ENCODE measurements around the gene SAC3D1. TPM values are rescaled to one million over a fixed set of nuclear protein-coding genes. Genes with fewer than 3 reads are reported as not detected.

SAC3D1 gene
- total RNA-seq, 1 experiment from 2014 or later = 55.6 TPM

- BruUV-seq (replicated peaks) = no TSS peak
- H3K9me3 ChIP-seq (ENCODE audit: control insufficient read depth, insufficient read depth, low read depth, low read length) = no peaks in the 10 kb centered on the region
- DNase-seq (ENCODE audit: low read depth, low spot score) (peak; percentile 58), ATAC-seq (peak; percentile 85)
- ChIA-PET POLR2A (no interaction called here), CTCF (no interaction called here)
- in situ Hi-C loops (cut with HindIII; ENCODE audit: low pct_unique_long_range_greater_than_20kb, low sequenced_read_pairs) = no loop called here
- H3K27ac ChIP-seq (ENCODE audit: low read length) = peak overlapping the region; percentile 41
- TF ChIP-seq SIN3A (IDR thresholded peaks at IDR 0.05; ENCODE audit: borderline replicate concordance, insufficient read depth, low read depth, low read length) (no peak), CTCF (IDR thresholded peaks at IDR 0.05) (peak; percentile 90)
- peaks cover 5% of the 10 kb centered on the region for H3K36me3 ChIP-seq (ENCODE audit: control insufficient read depth, insufficient read depth, low read length)
- H3K4me3 ChIP-seq (ENCODE audit: low read depth in 2 of 2, low read length in 2 of 2) = no peak overlapping the region
- intact Hi-C loops (cut with micrococcal nuclease; ENCODE audit: unreplicated experiment) = no loop called here
- H3K4me1 ChIP-seq (ENCODE audit: control insufficient read depth, insufficient read depth, low read length) = peaks cover 27% of the 10 kb centered on the region
- no peaks in the 10 kb centered on the region for H3K27me3 ChIP-seq (ENCODE audit: control insufficient read depth, insufficient read depth, low read length)
These were observed 37.1 kb downstream of the SAC3D1 start for GRCh38 chr11:65078151-65078550.

GRCh38 chr11:65078786-65079342 lies 37.9 kb downstream of the SAC3D1 start:
- Histone ChIP-seq H3K9me3 (ENCODE audit: control insufficient read depth, insufficient read depth, low read depth, low read length) (no peaks in the 10 kb centered on the region), H3K4me3 (ENCODE audit: low read depth in 2 of 2, low read length in 2 of 2) (no peak overlapping the region), H3K27ac (ENCODE audit: low read length) (peak overlapping the region; percentile 41), H3K36me3 (ENCODE audit: control insufficient read depth, insufficient read depth, low read length) (peaks cover 5% of the 10 kb centered on the region), H3K4me1 (ENCODE audit: control insufficient read depth, insufficient read depth, low read length) (peaks cover 28% of the 10 kb centered on the region), H3K27me3 (ENCODE audit: control insufficient read depth, insufficient read depth, low read length) (no peaks in the 10 kb centered on the region)
- ATAC-seq = peak; percentile 15; the same call in 1 of the 2 replicates
- POLR2A ChIA-PET = interaction anchor here (0.8 kb wide), 1 partner anchor 21 kb away, joined by 6 read pairs; no protein-coding TSS in a partner anchor
- no TSS peak for BruUV-seq (replicated peaks)
- CTCF ChIA-PET = interaction anchor here (1.1 kb wide), 1 partner anchor 9 kb away, joined by 3 read pairs; no protein-coding TSS in a partner anchor
- DNase-seq (ENCODE audit: low read depth, low spot score) = no peak
- in situ Hi-C loops (cut with HindIII; ENCODE audit: low pct_unique_long_range_greater_than_20kb, low sequenced_read_pairs) = no loop called here
- no peak for TF ChIP-seq TCF7L2 (IDR thresholded peaks at IDR 0.05; ENCODE audit: low read depth, low read length)
- no peak for TF ChIP-seq CTCF (IDR thresholded peaks at IDR 0.05)
- no peak for TF ChIP-seq SIN3A (IDR thresholded peaks at IDR 0.05; ENCODE audit: borderline replicate concordance, insufficient read depth, low read depth, low read length)
- no peak for TF ChIP-seq POLR2AphosphoS5 (IDR thresholded peaks at IDR 0.05; ENCODE audit: low read depth, low read length)
- TF ChIP-seq REST (IDR thresholded peaks at IDR 0.05; ENCODE audit: insufficient read depth in 1 of 2, low read depth in 2 of 2, low read length in 1 of 2) = no peak
- intact Hi-C loops (cut with micrococcal nuclease; ENCODE audit: unreplicated experiment) = no loop called here

Data from Panc1 (cell line).